Gastroesophageal sphincter (tissue), 4 donors: ENCODE data around the gene SGTB. TPM values are rescaled to one million over a fixed set of nuclear protein-coding genes. Genes with fewer than 3 reads are reported as not detected.
A peak's percentile ranks its signal among the peaks of the same experiment; 100 is the strongest.

Experiments
- ATAC-seq: fragments of 150-250 bp; one replicate; pipeline ENCODE4 v1.9.1; 2016; ENCODE audit warnings: mild to moderate bottlenecking, moderate library complexity
- H3K27ac ChIP-seq, 4 donors: fragments of 200-600 bp; sonication (generic) in 3 of 4; 1 replicate in 3 of 4; 2 replicates in 1 of 4; pipeline ENCODE4 v1.5.1; 2016 to 2019
- H3K27me3 ChIP-seq: fragments of 200-600 bp; sonication (generic); one replicate; pipeline ENCODE4 v1.5.1; 2019
- H3K36me3 ChIP-seq, 2 donors: fragments of 200-600 bp; sonication (generic); one replicate each; pipeline ENCODE4 v1.5.1; 2019; ENCODE audit warnings: control low read depth in 1 of 2
- H3K4me1 ChIP-seq, 3 donors: fragments of 200-600 bp; sonication (generic); 1 replicate in 2 of 3; 2 replicates in 1 of 3; pipeline ENCODE4 v1.5.1; 2016 to 2019; ENCODE audit warnings: control low read depth in 2 of 3
- H3K4me3 ChIP-seq, 2 donors: fragments of 200-600 bp; sonication (generic); one replicate each; pipeline ENCODE4 v1.5.1; 2019; ENCODE audit warnings: mild to moderate bottlenecking in 1 of 2, moderate library complexity in 1 of 2
- H3K9me3 ChIP-seq, 3 donors: fragments of 200-600 bp; sonication (generic); one replicate each; pipeline ENCODE4 v1.5.1; 2017 to 2019; ENCODE audit warnings: control low read depth in 2 of 3
- EP300 ChIP-seq: sonication (generic); formaldehyde crosslinking; IDR thresholded peaks from one replicate; pipeline ENCODE4 v1.6.1; 2017; ENCODE audit warnings: antibody characterized with exemption, mild to moderate bottlenecking
- POLR2A ChIP-seq, 2 donors: fragments of 450-650 bp; IDR thresholded peaks; one replicate each; pipeline ENCODE4 v1.6.1; 2017; ENCODE audit warnings: antibody characterized with exemption in 2 of 2, mild to moderate bottlenecking in 2 of 2, moderate library complexity in 1 of 2
- POLR2AphosphoS5 ChIP-seq: sonication (generic); formaldehyde crosslinking; IDR thresholded peaks from one replicate; pipeline ENCODE4 v1.6.1; 2017; ENCODE audit warnings: antibody characterized with exemption
- WGBS, 2 donors: methylation state at CpG; one replicate each; pipeline ENCODE4 v1.1.5; 2018; ENCODE audit warnings: low coverage in 1 of 2; 5-methylcytosine and 5-hydroxymethylcytosine counted together
- total RNA-seq, 4 donors: library from RNA; depleted of rRNA; stranded (reverse); fragments of >200 nt; gene quantifications; one replicate each; pipeline ENCODE4 v1.1.0, GENCODE V29; 2016
- TF ChIP-seq, protein P1 (sequence below), 4 experiments: fragments of 200-600 bp in 2 of 4; fragments of 450-650 bp in 2 of 4; sonication (generic) in 1 of 4; IDR thresholded peaks; one replicate each; pipeline ENCODE4 v1.5.1; 2017 to 2019; ENCODE audit warnings: antibody characterized with exemption in 4 of 4, mild to moderate bottlenecking in 2 of 4, moderate library complexity in 2 of 4

SGTB gene
- total RNA-seq: 10 to 100 TPM; 12.1 to 15.2 (median 14.3) TPM

- ATAC-seq: peak; percentile 98
- Histone ChIP-seq H3K4me3 (peak within 1 kb of the TSS; percentile 73 to 99), H3K9me3 (no peaks in the 10 kb centered on the region), H3K4me1 (peaks cover 0 to 35% (median 0%) of the 10 kb centered on the region in 3 donors), H3K36me3 (peaks cover 0 to 11% of the 10 kb centered on the region in 2 donors), H3K27ac (peak within 1 kb of the TSS; percentile 44 to 85 (median 80)), H3K27me3 (no peaks in the 10 kb centered on the region)
- TF ChIP-seq POLR2A (IDR thresholded peaks at IDR 0.05): peak; percentile 35 to 36
- TF ChIP-seq, protein P1, sequence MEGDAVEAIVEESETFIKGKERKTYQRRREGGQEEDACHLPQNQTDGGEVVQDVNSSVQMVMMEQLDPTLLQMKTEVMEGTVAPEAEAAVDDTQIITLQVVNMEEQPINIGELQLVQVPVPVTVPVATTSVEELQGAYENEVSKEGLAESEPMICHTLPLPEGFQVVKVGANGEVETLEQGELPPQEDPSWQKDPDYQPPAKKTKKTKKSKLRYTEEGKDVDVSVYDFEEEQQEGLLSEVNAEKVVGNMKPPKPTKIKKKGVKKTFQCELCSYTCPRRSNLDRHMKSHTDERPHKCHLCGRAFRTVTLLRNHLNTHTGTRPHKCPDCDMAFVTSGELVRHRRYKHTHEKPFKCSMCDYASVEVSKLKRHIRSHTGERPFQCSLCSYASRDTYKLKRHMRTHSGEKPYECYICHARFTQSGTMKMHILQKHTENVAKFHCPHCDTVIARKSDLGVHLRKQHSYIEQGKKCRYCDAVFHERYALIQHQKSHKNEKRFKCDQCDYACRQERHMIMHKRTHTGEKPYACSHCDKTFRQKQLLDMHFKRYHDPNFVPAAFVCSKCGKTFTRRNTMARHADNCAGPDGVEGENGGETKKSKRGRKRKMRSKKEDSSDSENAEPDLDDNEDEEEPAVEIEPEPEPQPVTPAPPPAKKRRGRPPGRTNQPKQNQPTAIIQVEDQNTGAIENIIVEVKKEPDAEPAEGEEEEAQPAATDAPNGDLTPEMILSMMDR (IDR thresholded peaks at IDR 0.05): peak in 1 of 4 experiments; percentile 5
- no peak for TF ChIP-seq EP300
- no peak for TF ChIP-seq POLR2AphosphoS5
- WGBS, 2 donors: 0% methylated on average over 7 of the region's 92 CpGs; no CpG with 5 or more reads in 1 of the 2 donors
Observed at GRCh38 chr5:65721720-65722574, at the start of gene SGTB, which contains the start of gene NLN. TSS of gene SGTB (minus strand) at chr5:65722109. CDS start at chr5:65720807, 1,302 bp downstream. TSS of gene NLN (plus strand) at chr5:65722205. CDS start at chr5:65722374, 169 bp downstream.

DNA sequence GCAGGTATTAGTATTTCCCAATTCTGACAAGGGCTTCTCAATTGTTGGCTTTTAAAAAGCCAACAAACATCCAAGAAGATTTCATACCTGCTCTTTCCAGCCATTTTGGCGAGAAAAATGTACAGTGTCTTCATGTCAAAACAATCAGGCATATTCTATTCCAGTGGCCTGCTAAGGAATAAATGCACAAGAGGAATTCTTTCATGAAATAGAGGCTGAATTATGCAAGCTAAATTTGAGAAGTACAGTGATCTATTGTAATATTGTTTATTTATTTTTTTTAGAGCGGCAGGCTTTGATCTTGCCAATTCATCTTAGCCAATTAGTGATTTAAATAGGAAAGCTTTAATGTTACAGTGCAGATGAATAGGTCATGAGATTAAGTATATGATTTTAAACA is 49.4 kb upstream of the SGTB start:
- Histone ChIP-seq H3K27me3 (no peaks in the 10 kb centered on the region), H3K4me3 (no peak overlapping the region), H3K9me3 (no peaks in the 10 kb centered on the region), H3K36me3 (peaks cover 0 to 14% of the 10 kb centered on the region in 2 donors), H3K4me1 (no peaks in the 10 kb centered on the region), H3K27ac (no peak overlapping the region)
- 75 to 89% methylated on average over 2 of the region's 2 CpGs for WGBS, 2 donors
- TF ChIP-seq, protein P1 (IDR thresholded peaks at IDR 0.05): no peak
- TF ChIP-seq POLR2AphosphoS5 (no peak), EP300 (no peak), POLR2A (IDR thresholded peaks at IDR 0.05) (no peak)
- no peak for ATAC-seq

DNA sequence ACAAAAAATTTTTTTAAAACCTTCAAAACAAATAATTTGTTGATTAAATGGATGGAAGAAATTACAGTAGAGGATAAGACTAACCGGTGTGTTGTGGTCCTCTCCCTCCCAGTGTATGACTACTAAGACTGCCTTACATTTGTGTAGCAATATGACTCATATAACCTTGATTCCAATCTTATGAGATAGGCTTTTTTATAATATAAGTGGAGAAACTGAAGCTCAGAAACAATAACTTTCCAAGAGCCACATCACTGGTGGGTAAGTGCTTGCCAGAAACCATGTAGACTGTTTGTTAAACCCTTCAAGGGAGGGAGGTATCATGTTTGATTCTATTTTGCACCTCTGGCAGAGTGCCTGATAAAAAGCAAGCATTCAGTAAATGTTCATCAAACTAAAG is 47.6 kb upstream of the SGTB start:
- Histone ChIP-seq H3K9me3 (no peaks in the 10 kb centered on the region), H3K4me1 (no peaks in the 10 kb centered on the region), H3K27me3 (no peaks in the 10 kb centered on the region), H3K4me3 (no peak overlapping the region), H3K27ac (no peak overlapping the region), H3K36me3 (peaks cover 0 to 15% of the 10 kb centered on the region in 2 donors)
- ATAC-seq: no peak
- no peak for TF ChIP-seq POLR2A (IDR thresholded peaks at IDR 0.05)
- TF ChIP-seq, protein P1 (IDR thresholded peaks at IDR 0.05): no peak
- TF ChIP-seq EP300: no peak
- no peak for TF ChIP-seq POLR2AphosphoS5
- 15 to 39% methylated on average over 1 of the region's 1 CpG for WGBS, 2 donors

DNA sequence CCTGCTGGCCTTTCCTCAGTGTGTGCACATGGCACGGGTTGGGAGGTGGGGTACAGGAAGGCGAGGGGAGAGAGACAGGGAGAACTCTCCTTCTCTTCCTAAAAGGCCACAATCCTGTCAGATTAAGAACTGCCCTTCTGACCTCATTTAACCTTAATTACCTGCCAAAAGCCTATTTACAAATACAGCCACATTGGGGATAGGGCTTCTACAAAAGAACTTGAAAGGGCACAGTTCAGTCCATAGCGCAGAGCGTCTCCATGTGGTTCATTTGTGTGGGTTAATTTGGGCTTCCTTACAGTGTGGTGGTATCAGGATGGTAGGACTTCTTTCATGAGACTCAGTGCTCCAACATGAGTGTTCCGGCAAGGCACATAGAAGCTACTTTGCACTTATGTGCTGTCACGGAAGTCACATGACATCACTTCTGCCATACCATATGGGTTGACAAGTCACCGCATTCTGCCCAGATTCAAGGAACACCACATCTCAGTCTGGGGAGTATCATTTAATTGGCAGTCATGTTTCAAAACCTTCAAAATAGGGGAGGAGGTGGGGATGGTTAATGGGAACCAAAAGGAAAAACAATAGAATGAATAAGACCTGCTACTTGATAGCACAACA is 46.9 kb upstream of the SGTB start:
- 100% methylated on average over 3 to 5 of the region's 7 CpGs for WGBS, 2 donors
- peak; percentile 16 for ATAC-seq
- H3K27ac ChIP-seq: no peak overlapping the region
- no peaks in the 10 kb centered on the region for H3K9me3 ChIP-seq
- H3K4me1 ChIP-seq: no peaks in the 10 kb centered on the region
- H3K4me3 ChIP-seq: no peak overlapping the region
- H3K27me3 ChIP-seq: no peaks in the 10 kb centered on the region
- H3K36me3 ChIP-seq: peaks cover 0 to 15% of the 10 kb centered on the region in 2 donors
- TF ChIP-seq EP300: no peak
- TF ChIP-seq, protein P1 (IDR thresholded peaks at IDR 0.05): no peak
- TF ChIP-seq POLR2AphosphoS5: no peak
- TF ChIP-seq POLR2A (IDR thresholded peaks at IDR 0.05): no peak
